Kidney (tissue), 14 donors: ENCODE results near the gene CDC42. TPM values are rescaled to one million over a fixed set of nuclear protein-coding genes. Genes with fewer than 3 reads are reported as not detected.
A peak's percentile ranks its signal among the peaks of the same experiment; 100 is the strongest.

ENCODE experiments used
- DNase-seq, 5 donors: peaks; one replicate each; pipeline ENCODE4 v3.0.0-alpha.2; 2013 to 2020
- FAIRE-seq: peaks from 2 replicates; lab custom pipeline; 2012; peaks lifted over from hg19 to GRCh38; lab: Jason Lieb, UNC
- H3K27ac ChIP-seq, 2 donors: one replicate each; pipeline ENCODE4 v1.7.0; 2013; ENCODE audit warnings: low read depth in 2 of 2, low read length in 2 of 2, inconsistent platforms in 1 of 2
- H3K27me3 ChIP-seq: one replicate; pipeline ENCODE4 v1.7.1; 2013; ENCODE audit warnings: low read length, inconsistent platforms; ENCODE audit not compliant: control insufficient read depth, insufficient read depth
- H3K36me3 ChIP-seq, 3 donors: one replicate each; pipeline versions ENCODE4 v1.7.0 to v1.7.1; 2013; ENCODE audit warnings: low read length in 3 of 3, control low read depth in 1 of 3, inconsistent platforms in 1 of 3; ENCODE audit not compliant: insufficient read depth in 3 of 3, control insufficient read depth in 2 of 3
- H3K4me1 ChIP-seq, 3 donors: one replicate each; pipeline versions ENCODE4 v1.7.0 to v1.7.1; 2013; ENCODE audit warnings: low read length in 3 of 3, inconsistent platforms in 1 of 3, low read depth in 1 of 3; ENCODE audit not compliant: control insufficient read depth in 2 of 3, insufficient read depth in 2 of 3
- H3K4me3 ChIP-seq, 3 donors: one replicate each; pipeline versions ENCODE4 v1.7.0 to v1.8.1; 2013; ENCODE audit warnings: low read length in 3 of 3, control low read depth in 1 of 3, inconsistent platforms in 1 of 3
- H3K9ac ChIP-seq, 3 donors: one replicate each; pipeline versions ENCODE4 v1.7.0 to v1.7.1; 2013; ENCODE audit warnings: low read length in 3 of 3, control low read depth in 1 of 3, inconsistent platforms in 1 of 3
- H3K9me3 ChIP-seq, 3 donors: one replicate each; pipeline versions ENCODE4 v1.7.0 to v1.7.1; 2013; ENCODE audit warnings: low read length in 3 of 3, control low read depth in 1 of 3, inconsistent platforms in 1 of 3; ENCODE audit not compliant: control insufficient read depth in 2 of 3, insufficient read depth in 1 of 3
- CTCF ChIP-seq: IDR thresholded peaks from 3 replicates; pipeline ENCODE4 v1.5.1; 2012; ENCODE audit warnings: mild to moderate bottlenecking, moderate library complexity, borderline replicate concordance; ENCODE audit not compliant: insufficient read depth; ENCODE audit errors: extremely low read depth
- intact Hi-C: fragments of 100-400 bp; cut with DNase I; formaldehyde crosslinking; loops from one replicate; pipeline ENCODE4 v1.11.1; 2022
- polyA plus RNA-seq: library from polyadenylated mRNA; stranded (reverse); fragments of 350-450 nt; fragmentation: Illumina TruSeq; extraction: RNeasy Lipid Tissue Mini Kit (QIAGEN cat#74804); gene quantifications from one replicate; pipeline ENCODE4 v1.2.3, GENCODE V29; 2014; ENCODE audit warnings: low read depth, low replicate concordance; ENCODE audit not compliant: insufficient read depth
- total RNA-seq: library from RNA; stranded (reverse); fragmentation: NEBNext Ultra II Directional; extraction: Animal tissue kit (Norgen Biotek cat#: 25700); gene quantifications from one replicate; pipeline ENCODE4 v1.2.1, GENCODE V29; 2021
- donor health status: control.
- donor health status: control.
- donor health status: control.
- donor health status: control.
- donor health status: control.
- donor health status: DM: yes; HTN: yes; CAD: no.
- donor health status: Normal renal cell carcinoma (clear cell type).

The CDC42 gene
- total and polyA plus RNA-seq, 2 donors from 2014 or later: 207 to 248 TPM

DNA sequence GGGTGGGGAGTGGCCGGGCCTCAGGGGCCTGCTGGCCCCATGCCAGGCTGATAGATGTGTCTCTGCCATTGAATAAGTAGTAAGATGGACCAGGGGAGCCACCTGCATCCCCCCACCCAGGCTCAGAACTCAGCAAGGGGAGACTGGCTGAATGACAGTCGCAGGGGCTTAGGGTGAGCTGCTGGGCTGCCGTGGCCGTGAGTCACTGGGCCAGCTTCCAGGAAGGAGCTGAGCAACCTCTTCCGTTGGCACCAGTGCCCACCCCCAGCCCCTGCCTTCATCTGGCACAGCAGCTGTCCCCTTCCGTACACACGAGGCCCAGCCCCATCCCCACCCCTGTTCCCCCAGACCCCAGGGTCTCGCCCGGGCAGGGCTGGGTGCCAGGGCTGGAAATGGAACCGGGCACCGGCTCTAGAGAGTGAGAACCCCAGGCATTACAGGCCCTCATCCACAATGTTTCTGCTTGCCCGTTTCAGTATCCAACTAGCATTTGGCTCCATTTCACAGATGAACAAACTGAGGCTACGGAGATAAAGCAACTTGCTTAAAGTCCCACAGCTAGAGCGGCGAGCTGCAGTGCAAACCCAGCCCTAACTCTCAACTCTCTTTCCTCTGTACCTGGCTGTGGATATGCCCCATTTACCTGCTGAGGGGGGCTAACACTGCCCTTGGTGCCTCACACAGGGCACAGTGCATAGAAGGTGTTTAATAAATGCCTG, 80.2 kb downstream of the CDC42 start:
- Histone ChIP-seq H3K9ac (no peak overlapping the region), H3K9me3 (no peaks in the 10 kb centered on the region), H3K27ac (no peak overlapping the region), H3K4me1 (no peaks in the 10 kb centered on the region), H3K4me3 (no peak overlapping the region), H3K27me3 (no peaks in the 10 kb centered on the region), H3K36me3 (no peaks in the 10 kb centered on the region)
- no peak for TF ChIP-seq CTCF
- DNase-seq (no peak), FAIRE-seq (no peak)
- intact Hi-C loops: no loop called here

DNA sequence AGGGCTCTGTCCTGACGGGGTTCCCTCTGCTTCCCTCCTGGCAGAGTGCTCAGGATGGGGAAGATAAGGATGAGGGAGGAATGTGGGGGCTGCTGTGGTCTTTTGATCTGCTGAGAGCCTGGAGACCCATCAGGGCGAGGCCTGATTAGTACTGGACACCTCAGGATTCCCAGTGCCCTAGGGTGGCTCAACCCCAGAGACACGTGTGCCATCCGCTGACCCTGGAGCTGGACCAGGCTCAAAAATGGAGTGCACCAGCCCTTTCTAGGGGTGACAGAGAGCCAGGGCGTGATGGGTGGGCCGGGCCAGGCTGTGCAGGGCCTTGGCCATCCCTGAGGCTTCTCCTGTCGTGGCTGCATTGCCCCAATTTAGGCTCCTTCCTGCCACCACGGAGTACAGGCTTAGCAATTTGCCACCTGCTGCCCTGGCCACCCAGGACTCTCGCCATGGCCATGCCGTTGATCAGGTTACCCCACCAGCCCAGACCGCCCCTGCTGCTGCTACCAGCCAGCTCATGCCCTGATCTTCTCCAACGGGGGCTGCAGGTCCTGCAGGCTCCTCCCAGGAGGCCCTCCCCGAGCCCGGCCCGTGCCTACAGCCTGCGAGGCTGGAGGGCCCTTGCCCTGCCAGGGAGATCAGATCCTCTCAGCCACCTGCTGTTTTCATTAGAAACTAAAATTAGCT, 80.9 kb downstream of the CDC42 start:
- no peak for TF ChIP-seq CTCF
- no peak for FAIRE-seq
- no peak overlapping the region for H3K4me3 ChIP-seq
- no peaks in the 10 kb centered on the region for H3K36me3 ChIP-seq
- no peaks in the 10 kb centered on the region for H3K9me3 ChIP-seq
- no peaks in the 10 kb centered on the region for H3K27me3 ChIP-seq
- intact Hi-C loops: no loop called here
- H3K4me1 ChIP-seq: no peaks in the 10 kb centered on the region
- no peak overlapping the region for H3K27ac ChIP-seq
- DNase-seq: peak in 3 of 5 donors; percentile 47 to 56 (median 50)
- H3K9ac ChIP-seq: no peak overlapping the region

DNA sequence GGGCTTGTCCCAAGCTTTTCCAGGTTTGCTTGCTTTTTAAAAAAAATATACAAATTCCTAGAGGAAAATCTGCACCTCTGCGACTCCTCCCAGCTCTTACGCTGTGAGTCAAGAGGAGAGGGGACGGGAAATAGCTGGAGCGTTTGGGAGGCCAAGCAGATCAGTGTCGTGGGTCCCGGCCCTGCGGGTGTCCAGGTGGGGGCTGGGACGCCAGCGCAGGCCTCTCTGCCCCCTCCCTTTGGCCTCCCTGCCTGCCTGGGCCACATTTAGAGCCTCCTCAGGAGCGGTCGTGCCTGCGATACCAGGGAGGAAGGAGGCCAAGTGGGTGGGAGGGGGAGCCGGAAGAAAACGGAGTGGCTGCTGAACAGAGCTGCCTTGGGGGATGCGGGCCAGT, 81.4 kb downstream of the CDC42 start:
- FAIRE-seq: no peak
- Histone ChIP-seq H3K27me3 (no peaks in the 10 kb centered on the region), H3K4me1 (no peaks in the 10 kb centered on the region), H3K9ac (no peak overlapping the region), H3K36me3 (no peaks in the 10 kb centered on the region), H3K9me3 (no peaks in the 10 kb centered on the region), H3K4me3 (no peak overlapping the region), H3K27ac (no peak overlapping the region)
- TF ChIP-seq CTCF: no peak
- intact Hi-C loops: no loop called here
- peak in 3 of 5 donors; percentile 36 to 54 (median 41) for DNase-seq
